C4-2B (cell line): ENCODE results near the gene SETD2.

ENCODE experiments used
- H3K27ac ChIP-seq: fragments of 450-650 bp; 2 replicates; pipeline ENCODE4 v1.5.1; 2017
- ZFX ChIP-seq: fragments of 450-650 bp; IDR thresholded peaks from 2 replicates; pipeline ENCODE4 v1.6.1; 2017
- TF ChIP-seq, protein P1 (sequence below): fragments of 450-650 bp; conservative IDR thresholded peaks from 2 replicates; pipeline ENCODE4 v1.5.1; 2017; ENCODE audit warnings: mild to moderate bottlenecking

The SETD2 gene

DNA sequence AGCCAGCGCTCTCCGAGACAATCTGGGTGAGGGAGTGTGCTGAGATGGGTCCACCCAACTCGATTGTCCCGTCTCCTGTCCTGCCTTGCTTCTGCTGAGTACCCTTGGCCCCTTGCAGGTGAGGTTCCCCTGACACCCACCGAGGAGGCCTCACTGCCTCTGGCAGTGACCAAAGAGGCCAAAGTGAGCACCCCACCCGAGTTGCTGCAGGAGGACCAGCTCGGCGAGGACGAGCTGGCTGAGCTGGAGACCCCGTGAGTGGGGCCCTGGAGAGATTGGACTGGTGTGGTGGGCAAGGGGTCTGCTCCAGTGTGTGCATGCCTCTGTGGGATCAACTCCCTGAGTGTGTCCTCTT lies 160.9 kb downstream of the SETD2 start:
- TF ChIP-seq, protein P1, sequence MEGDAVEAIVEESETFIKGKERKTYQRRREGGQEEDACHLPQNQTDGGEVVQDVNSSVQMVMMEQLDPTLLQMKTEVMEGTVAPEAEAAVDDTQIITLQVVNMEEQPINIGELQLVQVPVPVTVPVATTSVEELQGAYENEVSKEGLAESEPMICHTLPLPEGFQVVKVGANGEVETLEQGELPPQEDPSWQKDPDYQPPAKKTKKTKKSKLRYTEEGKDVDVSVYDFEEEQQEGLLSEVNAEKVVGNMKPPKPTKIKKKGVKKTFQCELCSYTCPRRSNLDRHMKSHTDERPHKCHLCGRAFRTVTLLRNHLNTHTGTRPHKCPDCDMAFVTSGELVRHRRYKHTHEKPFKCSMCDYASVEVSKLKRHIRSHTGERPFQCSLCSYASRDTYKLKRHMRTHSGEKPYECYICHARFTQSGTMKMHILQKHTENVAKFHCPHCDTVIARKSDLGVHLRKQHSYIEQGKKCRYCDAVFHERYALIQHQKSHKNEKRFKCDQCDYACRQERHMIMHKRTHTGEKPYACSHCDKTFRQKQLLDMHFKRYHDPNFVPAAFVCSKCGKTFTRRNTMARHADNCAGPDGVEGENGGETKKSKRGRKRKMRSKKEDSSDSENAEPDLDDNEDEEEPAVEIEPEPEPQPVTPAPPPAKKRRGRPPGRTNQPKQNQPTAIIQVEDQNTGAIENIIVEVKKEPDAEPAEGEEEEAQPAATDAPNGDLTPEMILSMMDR: no peak
- TF ChIP-seq ZFX: no peak
- no peak overlapping the region for H3K27ac ChIP-seq

DNA sequence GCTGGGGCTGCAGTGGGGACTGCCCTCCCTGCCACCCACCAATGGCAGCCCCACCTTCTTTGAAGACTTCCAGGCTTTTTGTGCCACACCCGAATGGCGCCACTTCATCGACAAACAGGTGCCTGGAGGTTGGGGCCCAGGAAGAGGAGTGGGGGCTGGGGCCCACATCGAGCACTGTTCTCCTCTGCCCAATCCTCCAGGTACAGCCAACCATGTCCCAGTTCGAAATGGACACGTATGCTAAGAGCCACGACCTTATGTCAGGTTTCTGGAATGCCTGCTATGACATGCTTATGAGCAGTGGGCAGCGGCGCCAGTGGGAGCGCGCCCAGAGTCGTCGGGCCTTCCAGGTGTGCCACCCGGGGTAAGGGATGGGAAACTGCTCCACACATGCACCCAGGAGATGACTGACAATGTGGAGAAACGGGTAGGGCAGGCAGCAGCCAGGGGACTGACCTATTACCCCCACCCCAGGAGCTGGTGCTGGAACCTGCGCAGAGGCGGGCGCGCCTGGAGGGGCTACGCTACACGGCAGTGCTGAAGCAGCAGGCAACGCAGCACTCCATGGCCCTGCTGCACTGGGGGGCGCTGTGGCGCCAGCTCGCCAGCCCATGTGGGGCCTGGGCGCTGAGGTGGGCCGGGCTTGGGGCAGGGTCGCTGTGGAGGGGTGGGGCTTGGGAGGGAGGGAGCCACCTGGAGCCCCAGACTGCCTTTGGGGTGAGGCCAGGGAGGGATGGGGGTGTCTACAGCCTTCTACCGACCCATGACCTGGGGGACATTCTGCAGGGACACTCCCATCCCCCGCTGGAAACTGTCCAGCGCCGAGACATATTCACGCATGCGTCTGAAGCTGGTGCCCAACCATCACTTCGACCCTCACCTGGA lies 161.5 kb downstream of the SETD2 start:
- TF ChIP-seq, protein P1: no peak
- no peak for TF ChIP-seq ZFX
- no peak overlapping the region for H3K27ac ChIP-seq

DNA sequence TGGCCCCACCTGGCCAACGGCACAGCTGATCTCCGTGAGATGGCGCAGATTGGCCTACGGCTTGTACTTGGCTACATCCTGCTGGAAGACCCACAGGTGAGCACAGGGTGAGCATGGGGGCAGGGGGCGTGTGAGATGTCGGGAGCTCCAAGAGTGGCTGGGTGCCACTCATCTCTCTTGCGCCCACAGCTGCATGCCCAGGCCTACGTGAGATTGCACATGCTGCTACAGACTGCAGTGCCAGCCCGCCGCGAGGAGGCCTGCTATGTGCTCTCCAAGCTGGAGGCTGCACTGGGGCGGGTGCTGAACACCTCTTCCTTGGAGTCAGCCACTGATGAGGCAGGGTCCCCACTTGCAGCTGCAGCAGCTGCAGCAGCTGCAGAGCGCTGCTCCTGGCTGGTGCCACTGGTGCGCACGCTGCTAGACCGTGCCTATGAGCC lies 162.2 kb downstream of the SETD2 start:
- H3K27ac ChIP-seq: no peak overlapping the region

DNA sequence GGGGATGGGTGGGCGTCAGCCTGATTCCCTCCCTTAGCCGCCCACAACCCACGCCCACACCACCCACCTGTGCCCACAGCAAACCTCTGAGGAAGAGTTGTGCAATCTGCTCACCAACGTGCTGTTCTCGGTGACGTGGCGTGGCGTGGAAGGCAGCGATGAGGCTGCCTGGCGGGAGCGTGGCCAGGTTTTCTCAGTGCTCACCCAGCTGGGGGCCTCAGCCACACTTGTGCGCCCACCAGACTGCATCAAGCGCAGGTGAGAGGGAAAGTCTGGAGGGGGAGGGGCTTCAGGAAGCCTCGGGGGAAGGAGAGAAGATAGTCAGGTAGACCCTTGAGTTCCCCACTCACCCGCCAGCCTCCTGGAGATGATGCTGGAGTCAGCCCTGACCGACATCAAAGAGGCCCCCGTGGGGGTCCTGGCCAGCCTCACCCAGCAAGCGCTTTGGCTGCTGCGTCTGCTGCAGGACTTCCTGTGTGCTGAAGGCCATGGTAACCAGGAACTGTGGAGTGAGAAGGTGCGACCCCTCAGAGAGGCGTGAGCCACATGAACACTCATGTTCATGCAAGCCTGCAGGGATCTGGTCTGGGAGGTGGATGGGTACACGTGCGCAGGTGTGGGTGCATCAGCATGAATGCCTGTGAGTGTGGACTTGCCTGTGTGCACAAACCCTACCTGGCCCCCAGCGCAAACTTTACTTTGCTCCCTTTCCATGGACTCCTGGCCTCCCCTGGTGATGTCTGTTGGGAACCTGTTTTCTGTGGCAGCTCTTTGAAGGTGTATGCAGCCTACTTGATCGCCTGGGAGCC lies 162.8 kb downstream of the SETD2 start:
- H3K27ac ChIP-seq: no peak overlapping the region
- TF ChIP-seq, protein P1: no peak
- TF ChIP-seq ZFX: no peak

More for the DNA sequence above, 162.2 kb downstream of the SETD2 start:
- TF ChIP-seq, protein P1: no peak
- TF ChIP-seq ZFX: no peak

DNA sequence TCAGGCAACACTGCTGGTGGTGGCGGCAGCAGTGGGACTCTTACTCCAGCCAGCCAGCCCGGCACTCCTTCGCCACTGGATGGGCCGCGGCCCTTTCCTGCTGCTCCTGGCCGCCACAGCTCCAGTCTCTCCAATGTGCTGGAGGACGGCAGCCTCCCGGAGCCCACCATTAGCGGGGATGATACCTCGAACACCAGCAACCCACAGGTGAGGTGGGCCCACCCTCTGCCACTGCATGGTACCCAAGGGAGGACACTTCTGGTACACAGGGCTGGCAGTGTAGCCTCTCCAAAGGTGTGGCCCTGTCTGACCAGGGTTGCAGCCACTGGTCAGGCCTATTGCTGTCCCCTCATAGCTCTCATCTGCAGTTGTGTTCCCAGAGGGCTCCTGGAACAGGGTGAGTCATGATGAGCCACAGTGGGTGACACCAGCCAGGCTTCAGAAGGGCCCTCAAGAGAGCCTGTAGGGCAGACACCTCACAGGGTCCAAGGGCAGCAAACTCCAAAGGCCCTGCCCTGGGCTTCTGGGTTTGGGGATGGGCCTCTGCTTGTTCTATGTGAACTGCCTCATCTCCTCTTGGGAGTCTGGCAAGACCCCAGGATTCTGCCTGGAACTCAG lies 163.6 kb downstream of the SETD2 start:
- H3K27ac ChIP-seq: no peak overlapping the region
- no peak for TF ChIP-seq ZFX
- TF ChIP-seq, protein P1: no peak

DNA sequence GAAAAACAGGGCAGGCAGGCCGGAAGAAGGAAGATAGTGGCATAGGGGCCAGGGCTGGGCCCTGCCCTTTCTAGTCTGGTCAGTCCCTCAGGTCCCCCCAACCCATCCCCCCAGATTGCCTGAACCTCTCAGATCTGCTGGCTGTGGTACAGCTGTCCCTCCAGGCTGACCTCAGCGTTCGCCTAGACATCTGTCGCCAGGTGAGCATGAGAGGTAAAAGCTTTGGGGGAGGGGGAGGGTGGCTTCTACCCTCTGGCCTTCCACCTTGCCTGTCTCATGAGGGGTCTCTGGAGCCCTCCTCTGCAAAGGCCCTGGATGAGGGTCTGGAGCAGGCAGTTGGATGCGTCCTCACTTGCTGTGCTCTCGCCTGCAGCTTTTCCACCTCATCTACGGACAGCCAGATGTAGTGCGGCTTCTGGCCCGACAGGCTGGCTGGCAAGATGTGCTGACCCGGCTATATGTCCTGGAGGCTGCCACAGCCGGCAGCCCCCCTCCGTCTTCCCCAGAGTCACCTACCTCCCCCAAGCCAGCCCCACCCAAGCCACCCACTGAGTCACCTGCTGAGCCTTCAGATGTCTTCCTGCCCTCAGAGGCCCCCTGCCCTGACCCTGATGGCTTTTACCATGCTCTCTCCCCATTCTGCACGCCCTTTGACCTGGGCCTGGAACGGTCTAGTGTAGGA lies 164.3 kb downstream of the SETD2 start:
- no peak overlapping the region for H3K27ac ChIP-seq
- TF ChIP-seq ZFX: no peak
- TF ChIP-seq, protein P1: no peak
